ENCODE results near the gene FGF5. TPM values are rescaled to one million over a fixed set of nuclear protein-coding genes. Genes with fewer than 3 reads are reported as not detected.

Gene FGF5
- total and polyA plus RNA-seq, 2 of the 13 experiments (the other 11 are each of a cell fraction or from before 2014, with no cell fraction given) = not detected

- TF ChIP-seq, protein P1, sequence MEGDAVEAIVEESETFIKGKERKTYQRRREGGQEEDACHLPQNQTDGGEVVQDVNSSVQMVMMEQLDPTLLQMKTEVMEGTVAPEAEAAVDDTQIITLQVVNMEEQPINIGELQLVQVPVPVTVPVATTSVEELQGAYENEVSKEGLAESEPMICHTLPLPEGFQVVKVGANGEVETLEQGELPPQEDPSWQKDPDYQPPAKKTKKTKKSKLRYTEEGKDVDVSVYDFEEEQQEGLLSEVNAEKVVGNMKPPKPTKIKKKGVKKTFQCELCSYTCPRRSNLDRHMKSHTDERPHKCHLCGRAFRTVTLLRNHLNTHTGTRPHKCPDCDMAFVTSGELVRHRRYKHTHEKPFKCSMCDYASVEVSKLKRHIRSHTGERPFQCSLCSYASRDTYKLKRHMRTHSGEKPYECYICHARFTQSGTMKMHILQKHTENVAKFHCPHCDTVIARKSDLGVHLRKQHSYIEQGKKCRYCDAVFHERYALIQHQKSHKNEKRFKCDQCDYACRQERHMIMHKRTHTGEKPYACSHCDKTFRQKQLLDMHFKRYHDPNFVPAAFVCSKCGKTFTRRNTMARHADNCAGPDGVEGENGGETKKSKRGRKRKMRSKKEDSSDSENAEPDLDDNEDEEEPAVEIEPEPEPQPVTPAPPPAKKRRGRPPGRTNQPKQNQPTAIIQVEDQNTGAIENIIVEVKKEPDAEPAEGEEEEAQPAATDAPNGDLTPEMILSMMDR (CRISPR knock-in tag; IDR thresholded peaks at IDR 0.05) = no peak
- TF ChIP-seq ZNF432 (CRISPR knock-in tag; IDR thresholded peaks at IDR 0.05; ENCODE audit: borderline replicate concordance) = no peak
- TF ChIP-seq ZFYVE20 (CRISPR knock-in tag; IDR thresholded peaks at IDR 0.05; ENCODE audit: borderline replicate concordance, low read depth) = no peak
Observed at GRCh38 chr4:80221161-80221560, 45.3 kb upstream of the FGF5 start (continued).

DNA sequence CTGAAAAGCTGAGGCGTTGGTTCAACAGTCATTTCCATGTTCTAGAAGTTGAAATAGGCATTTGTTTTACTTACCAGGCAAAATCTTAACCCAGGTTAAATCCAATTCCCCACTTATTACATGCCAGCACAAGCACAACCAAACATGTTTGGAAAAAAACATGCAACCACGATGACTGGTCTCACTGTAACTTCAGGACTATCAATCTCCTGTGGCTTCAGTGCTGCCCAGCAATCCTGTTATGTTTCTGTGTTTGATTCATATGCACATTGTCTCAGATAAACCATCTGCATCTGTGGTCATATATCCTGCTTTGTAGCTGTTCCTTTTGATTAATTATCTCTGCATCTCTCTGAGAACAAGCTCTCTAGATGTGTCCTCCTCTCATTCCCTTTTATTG, 40.9 kb upstream of the FGF5 start:
- no peaks in the 10 kb centered on the region for H3K27me3 ChIP-seq (ENCODE audit: control insufficient read depth in 1 of 2, insufficient read depth in 2 of 2, low read length in 2 of 2)
- no peak overlapping the region for H3K9ac ChIP-seq (ENCODE audit: insufficient read depth, low read depth, low read length)
- ATAC-seq (no peak), DNase-seq (ENCODE audit: low spot score) (no peak), FAIRE-seq (no peak)
- TF ChIP-seq ZNF567 (CRISPR knock-in tag; IDR thresholded peaks at IDR 0.05; ENCODE audit: borderline replicate concordance) (no peak), REL (CRISPR knock-in tag; conservative IDR thresholded peaks at IDR 0.05) (no peak), ZNF232 (CRISPR knock-in tag; IDR thresholded peaks at IDR 0.05; ENCODE audit: borderline replicate concordance) (no peak), ZNF746 (CRISPR knock-in tag; IDR thresholded peaks at IDR 0.05) (no peak), LCORL (IDR thresholded peaks at IDR 0.05) (no peak), LCORL (CRISPR knock-in tag; IDR thresholded peaks at IDR 0.05) (no peak), SP5 (CRISPR knock-in tag; IDR thresholded peaks at IDR 0.05; ENCODE audit: borderline replicate concordance, low read depth) (no peak), ZNF710 (CRISPR knock-in tag; IDR thresholded peaks at IDR 0.05; ENCODE audit: borderline replicate concordance) (no peak), ZSCAN21 (CRISPR knock-in tag; IDR thresholded peaks at IDR 0.05; ENCODE audit: borderline replicate concordance) (no peak)
- no peaks in the 10 kb centered on the region for H4K20me1 ChIP-seq (ENCODE audit: insufficient read depth, low read length)
- H3K79me2 ChIP-seq (ENCODE audit: insufficient read depth, low read length) = no peaks in the 10 kb centered on the region
- 6% methylated on average over 2 of the region's 2 CpGs for WGBS (ENCODE audit: low lambda C conversion rate)
- no peaks in the 10 kb centered on the region for H3K4me1 ChIP-seq (ENCODE audit: insufficient read depth, low read length)
- in situ Hi-C loops (cut with HindIII; ENCODE audit: extremely low pct_ligation_motif_present, low pct_unique_long_range_greater_than_20kb) = no loop called here
- CTCF ChIA-PET (ENCODE audit: low intra/inter-chr PET ratio, low total read pairs) = no interaction called here
- no TSS peak for BruUV-seq (replicated peaks)
- H3K4me2 ChIP-seq (ENCODE audit: low read depth, low read length) = no peak overlapping the region
- H2AFZ ChIP-seq (ENCODE audit: low read length) = no peak overlapping the region
- H3K27ac ChIP-seq (ENCODE audit: extremely low read length, insufficient read depth, low read length) = no peak overlapping the region
- no peak overlapping the region for H3K4me3 ChIP-seq (replicated peaks in 1 of 3; ENCODE audit: insufficient read depth in 1 of 3, low read depth in 2 of 3, low read length in 3 of 3)
- no peaks in the 10 kb centered on the region for H3K36me3 ChIP-seq (replicated peaks in 1 of 2; ENCODE audit: control insufficient read depth in 1 of 2, insufficient read depth in 2 of 2, low read length in 2 of 2)
- no peaks in the 10 kb centered on the region for H3K9me3 ChIP-seq (ENCODE audit: low read length)
- POLR2A ChIA-PET = no interaction called here
- intact Hi-C loops (cut with micrococcal nuclease; ENCODE audit: unreplicated experiment) = no loop called here
